Anterior cingulate cortex (tissue), 58 donors: ENCODE results near the gene ACE.
A peak's percentile ranks its signal among the peaks of the same experiment; 100 is the strongest.
"Not testable (repeated sequence)": the region's sequence is repeated elsewhere in the genome, so short reads cannot be mapped to it uniquely, and the experiment has no call there.

Source experiments
- DNase-seq, 58 donors: peaks; one replicate each; lab custom pipeline; 2025; lab: John Stamatoyannopoulos, UW

Gene ACE

GRCh38 chr17:63468099-63468498 lies 8.8 kb upstream of the ACE start:
- not testable (repeated sequence) for DNase-seq

GRCh38 chr17:63474174-63474573 lies 2.7 kb upstream of the ACE start:
- DNase-seq: no peak

GRCh38 chr17:63474586-63475460 lies 2.0 kb upstream of the ACE start:
- no peak for DNase-seq

DNA sequence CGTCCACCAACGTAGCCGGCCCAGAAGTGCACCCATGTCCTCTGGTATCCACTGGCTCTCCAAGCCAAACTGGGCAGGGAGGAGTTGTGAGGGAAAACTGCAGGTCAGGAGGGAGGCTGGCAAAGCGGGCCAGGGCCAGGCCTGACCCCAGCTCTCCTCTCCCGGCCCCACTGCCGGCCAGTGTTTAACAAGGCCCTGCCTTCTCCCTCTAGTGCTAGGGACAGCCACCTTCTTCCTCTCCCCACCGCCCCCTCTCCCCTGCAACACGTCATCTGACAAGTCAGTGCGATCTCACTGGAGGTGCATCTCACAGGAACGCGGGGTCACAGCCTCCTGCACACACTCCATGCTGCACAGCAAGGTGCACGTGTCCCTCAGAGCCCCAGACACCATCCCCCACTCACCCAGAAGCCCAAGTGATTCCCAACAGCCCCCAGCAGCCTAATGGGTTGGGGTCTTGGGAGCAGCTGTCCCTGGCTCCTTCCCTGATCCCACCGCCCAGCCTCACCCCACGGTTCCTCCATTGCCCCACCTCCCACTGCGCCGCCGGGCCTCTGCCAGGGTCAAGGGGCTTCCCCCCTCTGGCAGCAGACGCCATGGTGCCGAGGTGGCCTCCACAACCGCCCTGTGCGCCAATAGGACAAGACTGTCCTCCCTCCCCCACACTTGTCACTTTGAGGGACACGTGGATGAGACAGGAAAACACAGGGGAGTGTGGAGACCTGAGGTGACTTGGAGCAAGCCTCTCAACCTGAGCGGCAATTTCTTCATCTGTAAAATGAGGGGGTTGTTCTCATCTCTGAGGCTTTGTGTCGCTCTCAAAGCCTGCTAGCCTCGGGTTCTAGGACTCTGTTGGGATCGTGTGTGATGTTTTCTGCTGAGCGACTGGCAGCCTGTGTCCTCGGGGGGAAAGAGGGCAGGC lies 1.1 kb upstream of the ACE start:
- DNase-seq: peak in 1 of 58 donors; percentile 13

- peak in 1 of 58 donors; percentile 56 for DNase-seq
These were observed 405 bp upstream of the ACE start for GRCh38 chr17:63476459-63476853.

DNA sequence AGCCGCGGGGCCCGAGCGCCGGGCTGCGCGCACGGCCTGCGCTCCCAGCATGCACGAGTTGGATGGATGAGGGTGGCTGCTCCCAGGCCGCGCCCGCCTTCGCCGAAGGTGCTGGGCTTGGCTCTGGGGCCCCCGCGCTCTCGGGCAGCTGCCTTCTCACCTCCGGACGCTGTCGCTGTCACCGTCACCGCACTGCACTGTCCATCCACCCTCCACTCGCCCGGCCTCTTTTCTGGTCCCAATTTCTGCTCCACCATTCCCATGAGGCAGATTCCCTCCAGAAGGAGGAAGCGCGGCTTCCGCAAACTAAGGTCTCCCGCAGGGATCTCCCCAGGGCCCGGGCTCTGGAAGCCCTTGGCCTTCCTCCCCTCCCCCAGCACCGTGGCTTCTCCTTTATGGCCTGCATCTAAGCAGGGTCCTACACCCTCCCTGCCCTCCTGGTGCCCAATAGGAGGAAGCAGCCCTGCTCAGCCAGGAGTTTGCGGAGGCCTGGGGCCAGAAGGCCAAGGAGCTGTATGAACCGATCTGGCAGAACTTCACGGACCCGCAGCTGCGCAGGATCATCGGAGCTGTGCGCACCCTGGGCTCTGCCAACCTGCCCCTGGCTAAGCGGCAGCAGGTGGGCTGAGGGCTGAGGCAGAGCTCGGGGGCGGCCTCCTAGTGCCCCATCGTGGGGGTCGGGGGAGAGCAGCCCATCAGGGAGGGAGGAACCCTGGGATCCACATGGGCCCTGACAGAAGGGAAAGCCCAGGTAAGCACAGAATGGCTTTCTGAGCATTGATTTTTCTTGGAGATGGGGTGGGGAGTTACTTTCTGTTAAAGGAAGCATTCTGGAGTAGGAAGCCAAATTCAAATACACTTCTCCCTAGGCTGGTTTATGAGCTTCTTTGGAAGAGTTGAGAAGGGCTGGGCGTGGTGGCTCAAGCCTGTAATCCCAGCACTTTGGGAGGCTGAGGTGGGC lies 899 bp downstream of the ACE start:
- DNase-seq: no peak

DNA sequence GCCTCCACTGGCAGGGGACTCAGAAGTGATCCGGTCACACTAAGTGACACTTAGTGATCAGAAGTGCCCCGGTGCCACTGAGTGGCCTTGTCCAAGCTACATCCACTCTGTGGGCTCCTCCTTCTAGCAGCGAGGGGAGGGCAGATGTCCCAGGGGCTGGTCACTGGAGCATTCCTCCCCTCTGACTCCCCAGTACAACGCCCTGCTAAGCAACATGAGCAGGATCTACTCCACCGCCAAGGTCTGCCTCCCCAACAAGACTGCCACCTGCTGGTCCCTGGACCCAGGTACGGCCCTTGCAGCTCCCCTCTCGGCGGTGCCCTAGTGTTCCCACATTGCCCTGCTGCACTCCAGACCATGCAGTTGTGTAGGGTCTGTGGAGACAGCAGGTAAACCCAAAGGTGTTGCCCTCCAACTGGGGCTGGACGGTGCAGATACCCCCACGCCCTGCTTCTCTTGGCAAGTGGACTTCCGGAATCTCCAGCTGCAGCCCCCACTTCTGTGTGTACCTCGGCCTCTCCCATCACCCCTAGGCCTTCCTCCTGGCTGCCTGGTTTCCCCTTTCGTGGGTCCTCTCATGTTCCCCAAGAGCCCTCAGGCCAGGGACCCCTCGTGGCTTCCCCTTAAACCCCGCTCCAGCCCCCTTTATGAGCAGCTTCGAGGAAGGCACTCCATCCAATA lies 2.1 kb downstream of the ACE start:
- peak in 26 of 58 donors; percentile 4 to 56 (median 18) for DNase-seq

DNA sequence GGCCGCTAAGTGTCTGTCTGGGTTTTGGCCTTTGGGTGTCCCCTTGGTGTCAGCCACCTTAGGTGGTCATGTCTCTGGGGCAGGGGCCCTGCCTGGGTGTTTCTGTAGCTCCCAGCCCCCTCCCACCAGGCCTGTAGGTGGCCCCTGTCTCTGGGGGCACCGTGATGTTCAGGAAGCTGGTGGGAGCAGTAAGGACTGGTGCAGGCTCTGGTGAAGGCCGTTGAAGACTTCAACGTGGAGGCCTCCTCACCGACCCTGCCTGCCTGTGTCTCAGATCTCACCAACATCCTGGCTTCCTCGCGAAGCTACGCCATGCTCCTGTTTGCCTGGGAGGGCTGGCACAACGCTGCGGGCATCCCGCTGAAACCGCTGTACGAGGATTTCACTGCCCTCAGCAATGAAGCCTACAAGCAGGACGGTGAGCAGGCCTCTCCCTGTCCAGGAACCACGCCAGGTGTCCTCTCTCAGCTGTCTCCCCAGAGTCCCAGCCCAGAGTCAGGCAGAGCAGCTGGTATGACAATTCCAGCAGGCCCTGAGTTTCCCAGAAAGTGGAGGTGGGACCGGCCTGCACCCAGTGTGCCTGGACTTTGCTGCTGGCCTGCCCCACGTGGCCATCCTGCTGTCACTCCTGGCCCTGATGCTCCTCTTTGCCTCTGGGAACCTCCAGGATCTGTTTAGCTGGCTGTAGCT lies 2.8 kb downstream of the ACE start:
- no peak for DNase-seq

- DNase-seq: no peak
These were observed 3.4 kb downstream of the ACE start for GRCh38 chr17:63480192-63480784.

DNA sequence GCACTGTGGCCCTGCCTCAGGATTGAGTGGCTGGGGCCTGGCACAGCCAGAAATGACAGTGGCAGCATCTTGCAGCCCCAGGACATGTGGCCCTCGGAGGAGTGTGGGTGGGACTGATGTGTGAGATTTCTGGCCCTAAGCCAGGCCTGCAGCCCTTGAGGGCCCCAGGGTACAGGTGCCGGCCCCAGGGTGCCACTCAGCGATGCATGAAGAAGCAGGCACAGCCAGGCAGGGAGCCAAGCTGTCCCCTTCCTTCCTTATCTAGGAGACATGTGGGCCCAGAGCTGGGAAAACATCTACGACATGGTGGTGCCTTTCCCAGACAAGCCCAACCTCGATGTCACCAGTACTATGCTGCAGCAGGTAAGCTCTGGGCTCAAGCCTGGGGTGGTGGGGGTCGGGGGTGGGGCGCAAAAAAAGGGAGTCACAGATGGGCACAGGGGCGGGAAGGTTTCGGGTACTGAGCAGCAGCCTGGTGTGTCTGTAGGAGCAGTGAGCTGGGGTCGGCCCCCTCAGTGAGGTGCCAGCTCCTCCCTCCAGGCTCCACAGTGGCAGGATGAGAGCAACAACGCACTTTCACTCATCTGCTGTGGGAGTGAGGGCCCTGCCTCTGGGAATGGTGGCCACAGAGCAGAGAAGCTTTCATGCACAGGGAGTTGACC lies 4.1 kb downstream of the ACE start:
- no peak for DNase-seq

DNA sequence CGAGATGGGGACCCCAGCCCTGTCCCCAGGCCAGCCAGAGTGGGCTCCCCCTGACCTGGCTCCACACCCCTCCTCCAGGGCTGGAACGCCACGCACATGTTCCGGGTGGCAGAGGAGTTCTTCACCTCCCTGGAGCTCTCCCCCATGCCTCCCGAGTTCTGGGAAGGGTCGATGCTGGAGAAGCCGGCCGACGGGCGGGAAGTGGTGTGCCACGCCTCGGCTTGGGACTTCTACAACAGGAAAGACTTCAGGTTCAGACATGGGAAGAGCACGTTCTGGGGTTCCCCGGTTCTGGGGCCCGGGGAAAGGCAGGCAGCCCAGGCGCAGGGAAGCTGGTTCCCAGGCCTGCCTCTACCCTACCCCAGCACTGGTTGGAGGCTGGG lies 4.6 kb downstream of the ACE start:
- DNase-seq: no peak

GRCh38 chr17:63482509-63482908 lies 5.6 kb downstream of the ACE start:
- no peak for DNase-seq

DNA sequence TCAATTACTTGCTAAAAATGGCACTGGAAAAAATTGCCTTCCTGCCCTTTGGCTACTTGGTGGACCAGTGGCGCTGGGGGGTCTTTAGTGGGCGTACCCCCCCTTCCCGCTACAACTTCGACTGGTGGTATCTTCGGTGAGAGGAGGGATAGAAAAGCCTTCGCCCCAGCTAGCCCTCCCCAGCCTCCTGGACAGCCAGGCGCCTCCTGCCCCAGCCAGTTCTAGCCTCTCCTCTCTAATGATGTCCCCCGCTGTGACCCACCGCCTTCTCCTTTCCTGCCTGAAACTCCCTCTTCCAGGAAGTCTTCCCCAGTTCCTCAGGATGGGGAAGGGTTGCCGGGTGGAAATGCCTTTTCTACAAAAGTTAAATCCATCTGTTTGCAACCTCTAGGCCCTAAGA lies 6.2 kb downstream of the ACE start:
- DNase-seq: no peak

DNA sequence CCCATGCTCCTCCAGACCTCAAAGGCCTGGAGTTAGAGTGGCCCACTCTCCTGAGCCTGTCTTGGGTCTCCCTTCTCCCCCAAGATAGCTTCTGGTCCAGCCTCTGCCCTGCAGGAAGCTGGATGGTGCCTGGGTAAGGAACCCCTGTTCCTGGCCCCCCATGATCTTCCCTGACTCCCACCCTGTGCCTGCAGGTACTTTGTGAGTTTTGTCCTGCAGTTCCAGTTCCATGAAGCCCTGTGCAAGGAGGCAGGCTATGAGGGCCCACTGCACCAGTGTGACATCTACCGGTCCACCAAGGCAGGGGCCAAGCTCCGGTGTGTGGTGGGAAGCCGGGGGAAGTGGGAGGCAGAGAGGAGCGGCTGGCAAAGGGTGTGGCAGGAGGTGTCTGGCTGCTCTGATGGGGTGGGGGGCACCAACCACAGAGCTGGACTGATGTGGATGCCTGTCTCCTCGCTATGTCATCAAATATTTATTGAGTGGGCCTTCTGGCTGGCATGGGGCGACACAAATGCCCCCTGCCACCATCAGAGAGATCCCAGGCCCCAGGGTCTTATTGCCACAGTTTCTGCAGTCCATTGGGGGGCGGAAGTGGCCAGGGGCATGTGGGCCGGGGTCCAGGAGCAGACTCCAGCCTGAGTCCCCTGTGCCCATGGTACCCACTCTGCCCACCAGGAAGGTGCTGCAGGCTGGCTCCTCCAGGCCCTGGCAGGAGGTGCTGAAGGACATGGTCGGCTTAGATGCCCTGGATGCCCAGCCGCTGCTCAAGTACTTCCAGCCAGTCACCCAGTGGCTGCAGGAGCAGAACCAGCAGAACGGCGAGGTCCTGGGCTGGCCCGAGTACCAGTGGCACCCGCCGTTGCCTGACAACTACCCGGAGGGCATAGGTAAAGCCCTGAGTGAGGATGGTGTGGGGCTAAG lies 7.1 kb downstream of the ACE start:
- DNase-seq: no peak

GRCh38 chr17:63486317-63487013 lies 9.6 kb downstream of the ACE start:
- no peak for DNase-seq

- no peak for DNase-seq
These were observed 10.1 kb downstream of the ACE start for GRCh38 chr17:63487014-63487339.

DNA sequence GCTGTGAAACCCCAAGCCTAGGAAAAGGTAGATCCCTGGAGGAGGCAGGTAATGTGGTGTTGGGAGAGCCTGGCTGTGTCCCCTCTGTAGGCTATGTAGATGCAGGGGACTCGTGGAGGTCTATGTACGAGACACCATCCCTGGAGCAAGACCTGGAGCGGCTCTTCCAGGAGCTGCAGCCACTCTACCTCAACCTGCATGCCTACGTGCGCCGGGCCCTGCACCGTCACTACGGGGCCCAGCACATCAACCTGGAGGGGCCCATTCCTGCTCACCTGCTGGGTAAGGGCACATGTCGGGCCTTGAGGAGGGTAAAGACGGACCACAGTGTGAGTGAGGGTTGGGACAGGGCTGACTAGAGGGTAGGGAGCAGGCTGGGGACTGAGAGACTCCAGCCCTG lies 12.0 kb downstream of the ACE start:
- DNase-seq: no peak
